HG03135 (cell line): ENCODE data around the gene DCLRE1B.

Source experiments
- ATAC-seq: cut with Tn5 transposase; IDR thresholded peaks from one replicate; pipeline ENCODE4 v1.9.1; 2021; ENCODE audit warnings: mild to moderate bottlenecking, moderate library complexity; ENCODE audit not compliant: unreplicated experiment

The DCLRE1B gene

GRCh38 chr1:113918243-113918642, 13.1 kb downstream of the DCLRE1B start:
- no peak for ATAC-seq

- no peak for ATAC-seq
Observed at GRCh38 chr1:113922957-113923356, 17.8 kb downstream of the DCLRE1B start.

DNA sequence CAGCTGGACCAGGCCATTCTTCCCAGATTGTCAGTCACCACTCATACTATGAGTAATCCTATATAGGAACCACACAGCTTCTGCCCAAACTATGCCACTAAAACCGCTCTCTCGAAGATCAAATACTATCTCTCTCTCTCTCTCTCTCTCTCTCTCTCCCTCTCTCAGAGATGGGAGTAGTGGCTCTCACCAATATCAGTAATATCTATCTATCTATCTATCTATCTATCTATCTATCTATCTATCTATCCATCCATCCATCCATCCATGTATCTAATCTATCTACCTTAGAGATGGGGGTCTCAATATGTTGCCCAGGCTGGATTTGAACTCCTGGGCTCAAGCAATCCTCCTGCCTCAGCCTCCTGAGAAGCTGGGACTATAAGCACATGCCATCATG, 19.3 kb downstream of the DCLRE1B start:
- ATAC-seq, result no peak

DNA sequence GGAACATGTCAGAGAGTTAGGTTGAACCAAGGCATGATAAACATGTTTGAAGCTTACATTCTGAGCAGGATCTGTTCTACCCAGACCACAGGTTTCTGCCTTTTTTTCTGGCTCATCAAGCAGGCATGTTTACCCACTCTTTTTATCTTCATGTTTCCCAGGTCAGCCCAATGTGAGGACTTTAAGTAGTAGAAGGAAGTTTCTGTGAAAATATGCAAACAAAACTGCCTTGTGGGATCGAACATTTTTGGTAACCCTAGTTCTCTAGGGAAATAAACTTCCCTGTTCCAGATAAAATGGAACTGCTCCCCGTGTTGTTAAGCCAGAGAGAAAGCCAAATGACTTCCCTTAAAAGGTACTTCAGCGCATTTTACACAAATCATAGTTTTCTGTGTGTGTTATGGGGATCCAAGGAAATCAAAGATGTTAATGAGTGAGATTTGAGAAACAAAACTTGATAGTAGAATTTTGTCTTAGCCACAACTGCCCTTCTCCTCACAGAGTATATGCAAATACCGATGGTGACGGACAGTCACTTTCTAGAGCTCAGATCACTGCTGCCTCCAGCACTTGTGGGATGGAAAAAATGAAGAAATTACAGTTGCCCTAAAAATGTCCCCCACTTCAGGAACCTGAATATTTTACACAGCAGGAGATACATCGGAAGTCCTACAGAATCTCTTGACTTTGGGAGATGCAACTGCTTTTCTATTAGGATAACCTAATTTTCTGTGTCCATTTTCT, 23.2 kb downstream of the DCLRE1B start:
- ATAC-seq, result no peak

- peak; percentile 55 for ATAC-seq
Observed at GRCh38 chr1:113928941-113929749, 24.0 kb downstream of the DCLRE1B start, which contains the start of gene HIPK1. HIPK1 (plus strand) TSS chr1:113929324.

DNA sequence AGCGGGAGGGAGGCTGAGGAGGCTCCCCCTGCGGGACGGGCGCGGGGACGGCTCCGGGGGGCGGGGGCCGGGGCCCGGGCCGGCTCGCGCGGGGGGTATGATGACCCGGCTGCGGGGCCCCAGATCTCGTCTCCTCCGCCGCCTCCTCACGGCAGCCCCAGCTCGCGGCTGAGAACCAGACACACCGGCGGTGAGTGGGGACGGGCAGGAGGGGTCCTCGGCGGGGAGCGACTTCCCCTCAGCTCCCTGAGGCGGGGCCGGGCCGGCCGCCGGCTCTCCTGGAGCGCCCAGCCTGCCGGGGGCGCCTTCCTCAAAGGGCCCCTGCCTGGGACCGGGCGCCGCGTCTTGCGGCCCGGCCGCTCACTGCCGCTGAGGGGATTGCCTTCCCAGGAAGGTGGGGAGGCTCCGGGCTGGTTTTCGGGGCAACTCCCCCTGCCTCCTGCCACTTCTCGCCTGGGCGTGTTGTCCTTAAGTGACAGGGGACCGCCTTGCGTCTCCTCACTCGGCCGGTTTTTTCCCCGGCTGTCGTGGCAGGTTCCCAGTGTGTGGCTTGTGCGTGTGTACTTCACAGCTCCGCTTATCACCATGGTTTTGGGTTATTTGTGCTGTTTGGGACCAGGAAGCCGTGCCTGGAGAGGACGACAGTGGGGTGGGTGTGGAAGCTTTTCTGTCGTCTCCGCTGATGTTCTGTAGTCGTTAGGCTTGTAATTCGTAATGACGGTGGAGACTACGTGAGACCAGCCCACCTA, 24.8 kb downstream of the DCLRE1B start:
- ATAC-seq, result peak; percentile 32

GRCh38 chr1:113930499-113931161, 25.5 kb downstream of the DCLRE1B start:
- ATAC-seq, result peak; percentile 47

- ATAC-seq, result no peak
Observed at GRCh38 chr1:113931451-113931851, 26.3 kb downstream of the DCLRE1B start.

- no peak for ATAC-seq
Observed at GRCh38 chr1:113934006-113934405, 28.9 kb downstream of the DCLRE1B start.

DNA sequence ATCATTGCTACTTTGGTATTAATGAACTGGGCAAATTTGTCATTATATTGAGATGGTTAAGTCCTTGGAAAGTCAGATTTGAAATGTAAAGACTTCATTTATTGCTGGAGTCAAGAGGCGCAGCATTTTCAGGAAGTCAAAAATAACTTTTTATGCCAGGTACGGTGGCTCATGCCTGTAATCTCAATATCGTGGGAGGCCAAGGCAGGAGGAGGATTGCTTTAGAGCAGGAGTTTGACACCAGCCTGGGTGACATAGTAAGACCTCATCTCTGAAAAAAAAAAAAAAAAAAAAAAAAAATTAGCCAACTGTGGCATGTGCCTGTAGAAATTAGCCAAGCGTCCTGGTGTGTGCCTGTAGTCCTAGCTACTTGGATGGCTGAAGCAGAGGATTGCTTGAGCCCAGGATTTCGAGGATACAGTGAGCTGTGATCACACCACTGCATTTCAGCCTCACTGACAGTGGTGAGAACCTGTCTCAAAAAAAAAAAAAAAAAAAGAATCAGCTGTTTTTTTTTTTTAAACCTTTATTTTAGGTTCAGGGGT, 29.5 kb downstream of the DCLRE1B start:
- no peak for ATAC-seq

- ATAC-seq, result no peak
Observed at GRCh38 chr1:113935176-113935575, 30.1 kb downstream of the DCLRE1B start.

GRCh38 chr1:113935970-113936369, 30.8 kb downstream of the DCLRE1B start:
- no peak for ATAC-seq

DNA sequence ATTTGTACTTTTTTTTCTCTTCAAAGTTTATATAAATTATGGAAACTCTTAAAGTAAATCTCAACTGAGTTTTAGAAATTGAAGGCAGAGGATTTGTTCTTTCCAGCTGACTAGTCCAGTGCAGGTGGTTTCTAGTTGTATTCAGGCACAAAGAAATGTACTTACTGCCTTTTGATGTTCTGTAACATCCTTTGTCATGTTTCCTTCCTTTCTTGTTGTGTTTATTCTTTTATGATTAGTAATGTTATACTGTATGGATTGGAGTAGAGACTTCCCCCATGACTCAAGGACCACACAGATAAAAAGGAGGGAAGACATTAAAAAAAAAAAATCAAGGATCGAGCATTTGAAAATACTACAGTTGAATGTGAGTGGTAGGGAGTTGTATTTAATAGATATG, 32.0 kb downstream of the DCLRE1B start:
- no peak for ATAC-seq

- no peak for ATAC-seq
Observed at GRCh38 chr1:113938192-113938591, 33.1 kb downstream of the DCLRE1B start.

DNA sequence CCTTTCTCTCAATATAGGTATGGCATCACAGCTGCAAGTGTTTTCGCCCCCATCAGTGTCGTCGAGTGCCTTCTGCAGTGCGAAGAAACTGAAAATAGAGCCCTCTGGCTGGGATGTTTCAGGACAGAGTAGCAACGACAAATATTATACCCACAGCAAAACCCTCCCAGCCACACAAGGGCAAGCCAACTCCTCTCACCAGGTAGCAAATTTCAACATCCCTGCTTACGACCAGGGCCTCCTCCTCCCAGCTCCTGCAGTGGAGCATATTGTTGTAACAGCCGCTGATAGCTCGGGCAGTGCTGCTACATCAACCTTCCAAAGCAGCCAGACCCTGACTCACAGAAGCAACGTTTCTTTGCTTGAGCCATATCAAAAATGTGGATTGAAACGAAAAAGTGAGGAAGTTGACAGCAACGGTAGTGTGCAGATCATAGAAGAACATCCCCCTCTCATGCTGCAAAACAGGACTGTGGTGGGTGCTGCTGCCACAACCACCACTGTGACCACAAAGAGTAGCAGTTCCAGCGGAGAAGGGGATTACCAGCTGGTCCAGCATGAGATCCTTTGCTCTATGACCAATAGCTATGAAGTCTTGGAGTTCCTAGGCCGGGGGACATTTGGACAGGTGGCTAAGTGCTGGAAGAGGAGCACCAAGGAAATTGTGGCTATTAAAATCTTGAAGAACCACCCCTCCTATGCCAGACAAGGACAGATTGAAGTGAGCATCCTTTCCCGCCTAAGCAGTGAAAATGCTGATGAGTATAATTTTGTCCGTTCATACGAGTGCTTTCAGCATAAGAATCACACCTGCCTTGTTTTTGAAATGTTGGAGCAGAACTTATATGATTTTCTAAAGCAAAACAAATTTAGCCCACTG, 35.5 kb downstream of the DCLRE1B start:
- ATAC-seq, result no peak

GRCh38 chr1:113941245-113941559, 36.1 kb downstream of the DCLRE1B start:
- no peak for ATAC-seq

DNA sequence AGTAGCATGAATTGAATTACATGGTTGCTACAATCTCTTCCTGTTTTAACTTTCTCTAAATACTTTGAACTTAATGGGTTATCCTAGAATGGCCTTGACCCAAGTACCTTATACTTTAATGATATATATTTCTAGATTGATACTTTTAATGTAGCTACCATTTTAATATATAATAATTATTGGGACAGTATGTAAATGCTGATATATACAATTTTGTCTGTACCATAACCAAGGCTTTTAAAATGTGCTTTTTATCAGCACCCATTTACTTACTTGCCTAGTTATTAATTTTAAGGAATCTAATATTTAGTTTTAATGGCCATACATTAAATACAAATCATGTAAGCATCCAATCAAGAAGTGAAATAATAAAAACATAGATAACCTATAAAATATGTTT, 37.4 kb downstream of the DCLRE1B start:
- no peak for ATAC-seq

GRCh38 chr1:113943028-113943811, 38.1 kb downstream of the DCLRE1B start:
- no peak for ATAC-seq

GRCh38 chr1:113945329-113945728, 40.2 kb downstream of the DCLRE1B start:
- ATAC-seq, result no peak
